ENCODE results near the gene SIL1. TPM values are rescaled to one million over a fixed set of nuclear protein-coding genes. Genes with fewer than 3 reads are reported as not detected.

SIL1 gene
- total and polyA plus RNA-seq, 2 of the 8 experiments (the other 6 are each of a cell fraction or from before 2014, with no cell fraction given), result 8.3 to 12.8 TPM

- TF ChIP-seq SIN3A (conservative IDR thresholded peaks at IDR 0.05 in 1 of 2, IDR thresholded peaks at IDR 0.05 in 1 of 2; ENCODE audit: low read depth in 1 of 2, low read length in 2 of 2) (no peak), SP2 (IDR thresholded peaks at IDR 0.05; ENCODE audit: low read length) (no peak), MAFK (IDR thresholded peaks at IDR 0.05; ENCODE audit: low read depth, low read length) (no peak), CEBPB (IDR thresholded peaks at IDR 0.05; ENCODE audit: low read depth, low read length) (no peak), RFX5 (IDR thresholded peaks at IDR 0.05; ENCODE audit: borderline replicate concordance, low read depth, low read length) (no peak), CHD1 (IDR thresholded peaks at IDR 0.05; ENCODE audit: low read depth, low read length) (no peak)
Measured at GRCh38 chr5:139049780-139050179, 148.4 kb downstream of the SIL1 start (continued).
